ENCODE measurements around the gene APH1A.
"Not testable (repeated sequence)": the region's sequence is repeated elsewhere in the genome, so short reads cannot be mapped to it uniquely, and the experiment has no call there.

Gene APH1A

DNA sequence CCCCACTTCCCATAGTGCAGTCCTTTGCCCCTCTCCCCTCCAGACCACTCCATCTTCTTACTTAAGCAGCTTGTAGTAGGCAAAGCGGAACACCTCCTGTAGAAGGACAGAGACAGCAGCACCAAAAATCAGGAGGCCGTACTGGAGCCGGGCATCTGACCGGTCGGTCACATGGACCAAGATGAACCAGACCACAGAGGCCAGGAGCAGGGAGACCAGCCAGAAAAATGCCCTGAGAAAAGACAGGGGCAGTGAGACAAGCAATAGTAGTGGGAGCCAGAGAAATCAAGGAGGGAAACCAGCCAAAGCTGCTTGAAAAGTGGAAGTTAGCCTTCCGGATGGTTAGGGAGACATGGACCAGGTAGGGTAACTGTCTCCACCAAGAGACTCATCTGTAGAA lies 920 bp downstream of the APH1A start:
- no peak for DNase-seq

DNA sequence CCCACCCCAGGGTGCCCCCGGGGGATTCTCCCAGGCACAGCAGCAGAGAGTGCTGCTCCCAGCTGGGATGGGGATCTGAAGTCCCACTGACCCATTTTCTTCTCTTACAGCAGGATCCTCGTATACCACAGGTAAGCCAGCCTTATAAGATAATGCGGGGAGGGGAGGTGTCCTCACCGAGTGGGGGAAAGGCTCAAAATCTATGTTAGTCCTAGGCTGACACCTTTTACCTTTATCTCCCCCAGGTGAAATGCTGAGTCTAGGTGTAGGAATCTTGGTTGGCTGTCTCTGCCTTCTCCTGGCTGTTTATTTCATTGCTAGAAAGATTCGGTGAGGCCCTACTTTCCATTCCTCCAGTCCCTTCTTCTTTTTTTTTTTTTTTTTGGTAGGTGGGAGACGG lies 5.3 kb downstream of the APH1A start:
- DNase-seq: no peak

DNA sequence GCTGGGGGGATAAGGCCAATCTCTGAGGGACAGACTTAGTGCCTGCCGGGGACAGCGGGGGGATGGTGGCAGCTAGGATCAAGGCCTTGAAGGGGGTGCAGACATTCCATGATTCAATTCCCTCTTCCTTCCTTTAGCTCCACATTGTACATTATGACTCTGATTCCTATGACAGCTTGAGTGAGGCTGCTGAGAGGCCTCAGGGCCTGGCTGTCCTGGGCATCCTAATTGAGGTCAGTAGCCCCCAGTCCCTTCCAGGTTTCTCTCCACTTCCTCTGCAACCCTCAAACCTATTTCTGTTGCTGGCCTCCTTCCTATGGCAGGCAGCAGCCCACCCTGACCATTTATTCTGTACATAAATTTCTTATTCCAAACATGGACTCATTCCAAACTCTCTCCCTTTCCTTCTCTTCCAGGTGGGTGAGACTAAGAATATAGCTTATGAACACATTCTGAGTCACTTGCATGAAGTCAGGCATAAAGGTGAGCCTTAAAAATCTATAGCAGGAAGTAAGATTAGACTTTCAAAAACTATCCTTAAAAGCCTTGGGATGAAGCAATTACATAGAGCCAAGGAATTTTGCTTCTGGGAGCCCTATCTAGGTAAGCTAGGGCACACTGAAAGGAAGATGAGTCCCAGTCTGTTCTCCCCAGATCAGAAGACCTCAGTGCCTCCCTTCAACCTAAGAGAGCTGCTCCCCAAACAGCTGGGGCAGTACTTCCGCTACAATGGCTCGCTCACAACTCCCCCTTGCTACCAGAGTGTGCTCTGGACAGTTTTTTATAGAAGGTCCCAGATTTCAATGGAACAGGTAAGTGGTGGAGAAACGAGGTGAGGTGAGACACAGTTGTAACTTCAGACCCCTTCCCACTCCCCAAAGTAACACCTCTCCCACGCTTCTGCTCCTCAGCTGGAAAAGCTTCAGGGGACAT lies 6.2 kb downstream of the APH1A start:
- DNase-seq: no peak

DNA sequence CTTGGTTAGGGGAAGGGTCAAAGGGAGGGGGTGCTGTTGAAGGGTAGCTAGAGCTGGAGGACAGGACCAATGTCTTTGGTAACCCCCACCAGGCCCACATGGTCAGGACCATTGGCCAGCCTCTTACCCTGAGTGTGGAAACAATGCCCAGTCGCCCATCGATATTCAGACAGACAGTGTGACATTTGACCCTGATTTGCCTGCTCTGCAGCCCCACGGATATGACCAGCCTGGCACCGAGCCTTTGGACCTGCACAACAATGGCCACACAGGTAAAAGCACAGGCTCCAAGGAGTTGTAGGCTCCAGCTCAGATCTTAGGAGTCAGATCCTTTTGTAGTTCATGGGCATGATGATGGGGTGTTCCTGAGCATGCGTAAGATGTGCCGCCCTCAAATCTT lies 7.4 kb downstream of the APH1A start:
- DNase-seq: no peak

DNA sequence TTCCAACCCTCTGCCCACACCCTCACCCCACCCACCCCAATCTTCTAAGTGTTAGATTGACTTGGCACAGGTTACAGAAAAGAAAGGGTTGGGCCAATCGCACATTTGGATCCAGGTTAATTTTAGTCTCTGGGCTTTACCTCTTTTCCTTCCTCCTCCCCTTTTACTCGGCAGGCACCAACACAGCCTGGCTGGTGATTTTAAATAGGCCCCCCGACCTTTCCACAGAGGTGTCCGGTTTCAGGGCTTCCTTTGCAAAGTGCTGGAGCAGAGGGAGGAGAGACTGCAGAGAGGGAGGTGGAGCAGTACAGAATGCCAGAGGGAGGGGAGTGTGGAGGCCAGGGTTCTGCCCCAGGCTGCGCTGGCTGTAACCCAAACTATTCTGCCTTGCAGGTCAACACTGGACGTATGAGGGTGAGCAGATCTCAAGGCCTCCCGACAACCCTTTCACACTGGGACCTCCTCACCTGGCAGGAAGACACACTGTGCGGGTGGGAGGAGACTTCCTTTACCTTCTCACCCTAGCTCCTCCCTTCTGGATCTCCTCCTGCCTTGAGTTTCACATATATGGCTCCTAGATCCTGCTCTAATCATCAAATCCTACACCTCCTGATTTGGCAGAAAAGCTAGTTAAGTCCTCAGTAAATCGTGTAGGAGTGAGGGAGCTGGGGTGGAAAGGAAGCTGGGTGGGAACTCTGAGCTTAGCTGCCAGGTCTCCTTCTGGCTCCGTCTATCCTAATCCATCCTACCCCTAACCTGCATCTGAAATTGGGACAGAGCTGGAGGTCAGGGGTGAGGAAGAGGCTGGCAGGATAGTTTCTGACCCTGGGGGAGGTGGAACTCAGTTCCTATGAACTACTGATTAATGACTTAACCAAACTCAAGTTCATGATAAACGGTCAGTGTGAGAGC lies 8.8 kb downstream of the APH1A start:
- peak; percentile 58 for DNase-seq

DNA sequence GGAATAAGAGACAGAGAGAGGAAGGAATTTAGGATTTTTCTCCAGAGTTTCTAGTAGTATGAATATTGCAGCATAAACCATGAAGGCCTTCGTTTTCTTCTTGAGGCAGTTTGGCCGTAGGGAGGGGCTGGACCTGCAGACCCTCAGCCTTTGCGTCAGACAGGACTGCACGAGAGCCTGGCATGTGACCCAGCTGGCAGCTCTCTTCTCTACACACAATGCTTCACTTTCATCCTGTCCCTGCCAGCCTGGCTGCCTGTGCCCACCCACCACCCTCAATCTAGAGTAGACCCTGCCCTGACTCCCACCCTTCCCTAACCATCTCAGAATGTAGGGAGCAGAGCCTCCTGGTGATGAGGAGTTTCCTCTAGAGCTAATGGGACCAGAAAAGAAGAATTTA lies 9.6 kb downstream of the APH1A start:
- no peak for DNase-seq

DNA sequence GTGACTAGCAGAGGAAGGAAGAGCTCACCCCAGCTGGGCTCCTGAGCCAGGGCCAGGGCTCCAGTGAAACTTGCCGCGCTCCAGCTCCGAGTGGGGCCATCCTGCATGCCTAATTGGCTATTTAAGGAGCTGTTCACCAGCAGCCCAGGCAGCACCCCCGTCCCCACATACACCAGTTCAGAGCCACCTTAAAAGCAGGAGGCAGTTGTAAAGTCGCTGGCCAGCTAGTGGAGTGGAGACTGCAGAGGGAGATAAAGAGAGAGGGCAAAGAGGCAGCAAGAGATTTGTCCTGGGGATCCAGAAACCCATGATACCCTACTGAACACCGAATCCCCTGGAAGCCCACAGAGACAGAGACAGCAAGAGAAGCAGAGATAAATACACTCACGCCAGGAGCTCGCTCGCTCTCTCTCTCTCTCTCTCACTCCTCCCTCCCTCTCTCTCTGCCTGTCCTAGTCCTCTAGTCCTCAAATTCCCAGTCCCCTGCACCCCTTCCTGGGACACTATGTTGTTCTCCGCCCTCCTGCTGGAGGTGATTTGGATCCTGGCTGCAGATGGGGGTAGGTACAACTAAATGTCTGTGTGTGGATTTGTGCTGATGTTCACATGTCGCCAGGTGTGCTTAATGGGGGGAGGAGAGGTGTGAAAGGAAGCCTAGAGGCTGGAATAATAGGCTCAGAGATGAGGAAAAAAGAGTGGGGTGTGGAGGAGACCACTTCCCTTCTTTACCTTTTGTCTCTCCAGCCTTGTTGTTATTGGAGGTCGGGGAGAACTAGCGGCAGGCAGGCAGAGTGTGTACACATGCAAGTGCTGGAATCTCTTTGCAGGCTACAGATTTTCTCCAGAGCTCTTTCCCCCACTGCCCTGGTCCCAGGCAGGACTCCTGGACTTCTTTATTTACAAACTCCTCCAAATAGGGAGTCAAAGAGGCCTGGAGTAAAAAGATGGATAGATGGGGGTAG lies 10.9 kb downstream of the APH1A start, which contains the start of gene CA14:
Gene CA14 (plus strand): TSS at position 151 of the 962 bp plus-strand sequence. CDS start 355 bp downstream, at position 506.
- no peak for DNase-seq

DNA sequence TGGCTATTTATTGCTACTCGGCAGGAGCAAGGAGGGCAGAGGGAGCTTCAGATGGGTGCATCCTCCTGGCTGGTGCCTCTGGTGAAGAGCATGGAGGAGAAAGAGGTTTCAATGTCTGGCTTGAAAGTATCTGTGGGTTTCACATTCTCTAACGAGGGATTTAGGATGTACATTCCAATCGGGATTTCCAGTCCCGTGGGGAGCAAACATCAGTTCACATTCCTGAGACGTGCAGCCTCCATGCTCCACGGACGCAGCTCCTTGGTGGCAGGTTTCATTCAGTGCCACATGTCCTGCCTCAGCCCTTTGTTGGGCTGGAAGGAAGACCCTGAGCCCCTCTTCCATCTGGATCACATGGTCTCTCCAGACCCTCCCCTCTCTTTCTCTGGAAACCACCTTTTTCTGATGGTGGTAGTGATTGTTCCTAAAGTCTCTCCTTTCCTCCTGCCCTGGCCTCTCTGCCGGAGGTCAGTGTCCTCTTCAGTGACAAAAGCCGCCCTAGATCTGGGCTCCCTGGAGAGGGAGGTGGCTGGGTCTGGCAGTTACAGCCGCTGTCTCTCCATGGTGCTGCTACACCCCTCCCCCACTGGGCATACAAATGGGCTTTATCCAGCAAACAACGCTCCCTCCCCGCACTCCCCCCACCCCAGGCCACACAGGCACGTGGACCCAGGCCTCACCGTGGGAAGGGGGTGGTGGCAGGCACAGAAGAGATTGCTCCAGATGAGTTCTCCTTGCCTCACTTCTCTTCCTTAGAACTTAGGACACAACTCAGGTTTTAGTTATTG lies 12.1 kb downstream of the APH1A start:
- no peak for DNase-seq

DNA sequence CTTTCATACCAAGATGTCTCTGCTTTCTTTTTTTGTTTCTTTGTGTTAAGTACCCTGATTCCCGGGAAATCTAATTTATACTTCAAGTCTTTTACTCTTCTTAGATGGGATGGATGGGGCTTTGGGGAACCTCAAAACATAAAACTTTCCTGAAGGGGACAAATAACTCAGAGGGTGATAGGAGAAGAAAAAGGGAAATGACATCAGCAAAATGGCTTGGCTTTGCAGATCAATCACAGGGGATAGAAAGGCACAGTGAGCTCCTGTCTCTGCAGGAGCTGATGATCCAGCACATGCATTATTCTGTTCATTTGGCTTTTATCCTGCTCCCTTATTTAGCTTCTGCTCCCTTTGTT lies 12.6 kb downstream of the APH1A start:
- no peak for DNase-seq

DNA sequence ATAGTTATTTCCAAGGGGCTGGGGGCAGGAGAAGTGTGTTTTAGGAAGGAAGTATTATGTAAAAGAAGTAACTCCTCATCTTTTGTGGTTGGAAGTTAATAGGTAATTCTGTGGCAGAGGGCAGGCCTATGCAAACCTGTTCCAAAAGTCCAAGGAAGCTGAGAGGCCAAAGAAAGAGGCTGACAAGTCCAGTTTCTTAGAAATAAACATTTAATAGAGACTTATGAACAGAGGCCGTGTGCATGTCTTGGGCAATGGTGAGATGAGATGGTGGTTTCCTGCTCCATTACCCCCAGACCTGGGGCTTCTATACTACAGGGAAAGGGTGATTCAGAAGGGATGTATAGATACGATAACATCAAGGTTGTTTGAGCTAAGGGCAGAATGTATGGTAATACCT lies 18.9 kb downstream of the APH1A start:
- DNase-seq: no peak

DNA sequence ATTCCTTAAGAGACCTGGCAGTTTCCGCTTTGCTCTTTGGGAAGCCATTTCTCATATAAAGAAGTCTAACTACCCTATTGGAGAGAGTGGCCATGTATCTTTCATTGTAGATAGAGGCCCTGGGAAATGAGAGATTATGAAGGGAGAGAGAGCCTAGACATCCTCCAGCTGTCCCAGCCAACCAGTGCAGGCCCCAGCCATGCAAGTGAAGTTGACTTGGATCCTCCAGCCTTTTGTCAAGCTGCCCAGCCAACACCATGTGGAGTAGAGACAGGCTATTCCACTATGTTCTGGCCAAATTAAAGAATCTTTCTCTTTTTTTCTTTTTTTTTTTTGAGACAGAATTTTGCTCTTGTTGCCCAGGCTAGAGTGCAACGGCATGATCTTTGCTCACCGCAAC lies 25.8 kb downstream of the APH1A start:
- DNase-seq: no peak

DNA sequence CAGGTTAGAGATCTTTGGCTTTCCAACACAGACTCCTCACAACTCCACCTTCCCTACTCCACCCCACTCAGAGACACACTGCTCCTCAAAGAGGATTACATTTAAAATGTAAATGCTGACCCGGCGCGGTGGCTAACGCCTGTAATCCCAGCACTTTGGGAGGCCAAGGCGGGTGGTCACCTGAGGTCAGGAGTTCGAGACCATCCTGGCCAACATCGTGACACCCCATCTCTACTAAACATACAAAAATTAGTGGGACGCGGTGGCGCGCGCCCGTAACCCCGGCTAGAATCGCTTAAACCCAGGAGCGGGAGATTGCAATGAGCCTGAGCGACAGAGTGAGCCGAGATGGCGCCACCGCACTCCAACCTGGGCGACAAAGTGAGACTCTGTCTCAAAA lies 31.1 kb downstream of the APH1A start:
- no peak for DNase-seq

DNA sequence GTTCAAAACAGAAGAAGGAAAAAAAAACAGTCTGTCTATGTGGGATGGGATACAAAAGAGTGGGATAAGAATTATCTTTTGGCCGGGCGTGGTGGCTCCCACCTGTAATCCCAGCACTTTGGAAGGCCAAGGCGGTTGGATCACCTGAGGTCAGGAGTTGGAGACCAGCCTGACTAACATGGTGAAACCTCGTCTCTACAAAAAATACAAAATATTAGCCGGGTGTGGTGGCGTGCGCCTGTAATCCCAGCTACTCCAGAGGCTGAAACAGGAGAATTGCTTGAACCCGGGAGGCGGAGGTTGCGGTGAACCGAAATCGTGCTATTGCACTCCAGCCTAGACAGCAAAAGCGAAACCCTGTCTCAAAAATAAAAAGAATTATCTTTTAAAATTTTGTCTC lies 31.6 kb downstream of the APH1A start:
- DNase-seq: not testable (repeated sequence)

DNA sequence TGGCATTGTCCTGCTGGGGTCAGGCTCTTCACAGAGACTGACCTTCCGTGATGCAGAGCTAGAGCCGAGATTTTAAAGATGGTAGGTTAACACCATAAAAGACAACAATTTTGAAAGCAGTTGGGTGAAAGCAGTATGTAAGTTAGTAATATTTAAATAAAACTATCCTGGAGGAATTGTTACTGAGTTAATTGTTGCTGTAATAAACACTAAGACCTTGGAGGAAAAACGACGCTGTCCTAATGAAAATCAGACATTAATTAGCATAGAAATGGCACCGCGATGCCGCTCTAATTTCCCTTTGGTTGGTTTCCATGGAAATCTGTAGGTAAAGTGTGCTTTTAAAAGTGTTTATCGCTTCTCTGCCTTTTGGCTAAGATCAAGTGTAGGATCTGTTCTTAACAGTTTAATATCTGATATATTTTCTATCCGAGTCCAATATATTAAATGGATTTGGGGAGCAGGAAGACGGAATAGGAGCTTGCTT lies 32.2 kb downstream of the APH1A start:
- DNase-seq: no peak

DNA sequence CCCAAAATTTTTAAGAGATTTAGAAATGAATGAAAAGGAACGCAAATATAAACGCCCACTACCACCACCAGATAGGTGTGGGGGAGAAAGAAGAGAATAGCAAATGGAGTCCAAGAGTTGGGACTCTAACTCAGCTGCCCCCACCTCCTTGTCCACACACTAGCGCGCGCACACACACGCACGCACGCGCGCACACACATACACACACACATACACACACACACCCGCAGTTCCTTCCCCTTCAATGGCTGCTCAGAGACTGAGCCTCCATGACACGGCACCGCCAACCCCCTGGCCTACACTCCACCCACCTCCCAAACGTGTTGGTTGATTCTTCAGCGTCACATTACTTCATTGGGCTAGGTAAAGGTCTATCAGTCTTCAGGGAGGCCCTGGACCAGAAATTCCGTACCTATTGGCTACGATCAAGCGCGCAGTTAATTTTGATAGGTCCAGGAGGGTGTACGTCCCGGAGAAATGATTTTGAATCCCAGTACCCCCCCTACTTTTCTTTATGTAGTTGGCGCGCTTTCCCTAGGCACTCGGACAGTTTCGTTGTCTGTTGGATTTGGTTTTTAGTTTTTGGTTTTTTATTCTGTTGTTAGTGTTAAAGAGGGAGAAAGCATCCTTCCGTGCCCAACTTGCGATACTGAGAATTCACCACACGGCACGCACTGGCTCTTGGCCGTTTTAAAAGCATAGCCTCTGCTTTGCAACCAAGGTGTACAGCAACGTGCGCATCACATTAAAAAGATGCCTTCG lies 32.8 kb downstream of the APH1A start, which contains the start of gene ANP32E:
Gene ANP32E (minus strand): TSS at position 261 of the 762 bp plus-strand sequence. CDS start 326 bp downstream, outside the sequence.
- DNase-seq: peak; percentile 100

DNA sequence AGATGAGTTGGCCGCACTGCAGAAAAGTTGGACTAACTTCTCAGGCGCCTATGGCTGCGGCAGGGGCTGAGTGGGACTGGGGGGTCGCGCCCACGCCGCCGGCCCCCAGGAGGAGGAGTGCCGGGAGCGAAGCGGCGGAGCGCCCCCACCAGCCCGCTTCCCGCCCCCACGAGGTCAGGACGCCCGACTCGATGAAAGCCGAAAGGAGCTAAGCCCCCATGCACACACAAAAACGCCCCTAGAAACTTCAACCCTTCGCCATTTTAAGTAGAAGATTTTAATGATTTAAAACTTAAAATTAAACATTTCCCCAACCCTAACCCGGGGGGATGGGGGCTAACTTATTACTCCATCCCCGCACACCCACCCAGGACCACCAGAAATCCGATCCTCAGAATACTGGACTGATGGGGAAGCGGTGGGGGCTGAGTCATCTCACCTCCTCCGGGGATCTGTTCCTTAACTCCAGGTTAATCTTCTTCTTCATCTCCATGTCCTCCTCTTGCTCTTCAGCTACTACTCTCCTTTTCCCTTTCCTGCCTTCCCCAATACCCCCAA lies 33.4 kb downstream of the APH1A start:
- no peak for DNase-seq

DNA sequence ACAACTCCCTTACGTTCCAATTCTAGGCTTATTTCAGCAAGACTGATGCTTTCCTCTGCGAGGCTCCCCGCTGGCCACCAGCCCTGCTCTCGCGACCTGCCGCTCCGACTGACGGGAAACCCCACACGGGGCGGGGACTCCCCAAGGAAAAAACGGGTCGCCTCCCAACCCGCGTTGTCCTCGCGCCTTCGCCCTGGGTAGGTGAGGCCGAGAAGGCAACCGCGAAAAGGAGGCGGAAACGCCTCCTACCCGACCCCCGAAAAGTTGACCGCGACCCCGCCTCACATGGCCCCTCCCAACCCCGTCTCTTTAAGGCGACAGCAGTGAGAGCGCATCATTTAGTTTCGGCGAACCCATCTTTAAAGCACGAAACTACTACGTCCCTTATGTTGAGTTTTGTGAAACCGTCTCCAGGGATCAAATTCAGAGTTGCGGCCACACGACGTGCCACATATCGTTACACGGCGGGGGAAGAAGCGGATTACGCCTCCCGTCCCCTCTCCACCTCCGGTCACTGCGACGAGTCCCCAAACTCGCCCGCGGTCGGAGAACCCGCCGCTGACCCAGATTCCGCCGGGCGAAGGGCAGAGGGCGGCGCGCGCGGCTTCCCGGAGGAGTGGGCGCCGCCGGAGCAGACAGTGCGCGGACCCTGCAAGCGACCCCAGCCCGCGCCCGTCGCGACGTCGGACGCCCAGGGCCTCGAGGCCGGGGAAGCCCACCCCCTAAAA lies 34.1 kb downstream of the APH1A start:
- DNase-seq: peak; percentile 46

DNA sequence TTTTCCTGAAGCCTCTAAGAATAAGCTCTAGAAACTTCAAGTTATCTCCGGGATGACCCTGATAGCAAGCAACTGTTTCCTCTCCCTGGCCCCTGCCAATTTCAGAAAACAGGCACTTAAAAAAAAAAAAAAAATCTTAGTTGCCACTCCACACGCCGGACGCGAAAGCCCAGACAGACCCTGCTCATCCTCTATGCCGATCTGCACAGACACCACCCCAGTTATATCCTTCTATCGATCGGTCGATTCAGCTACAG lies 34.6 kb downstream of the APH1A start:
- DNase-seq: no peak

DNA sequence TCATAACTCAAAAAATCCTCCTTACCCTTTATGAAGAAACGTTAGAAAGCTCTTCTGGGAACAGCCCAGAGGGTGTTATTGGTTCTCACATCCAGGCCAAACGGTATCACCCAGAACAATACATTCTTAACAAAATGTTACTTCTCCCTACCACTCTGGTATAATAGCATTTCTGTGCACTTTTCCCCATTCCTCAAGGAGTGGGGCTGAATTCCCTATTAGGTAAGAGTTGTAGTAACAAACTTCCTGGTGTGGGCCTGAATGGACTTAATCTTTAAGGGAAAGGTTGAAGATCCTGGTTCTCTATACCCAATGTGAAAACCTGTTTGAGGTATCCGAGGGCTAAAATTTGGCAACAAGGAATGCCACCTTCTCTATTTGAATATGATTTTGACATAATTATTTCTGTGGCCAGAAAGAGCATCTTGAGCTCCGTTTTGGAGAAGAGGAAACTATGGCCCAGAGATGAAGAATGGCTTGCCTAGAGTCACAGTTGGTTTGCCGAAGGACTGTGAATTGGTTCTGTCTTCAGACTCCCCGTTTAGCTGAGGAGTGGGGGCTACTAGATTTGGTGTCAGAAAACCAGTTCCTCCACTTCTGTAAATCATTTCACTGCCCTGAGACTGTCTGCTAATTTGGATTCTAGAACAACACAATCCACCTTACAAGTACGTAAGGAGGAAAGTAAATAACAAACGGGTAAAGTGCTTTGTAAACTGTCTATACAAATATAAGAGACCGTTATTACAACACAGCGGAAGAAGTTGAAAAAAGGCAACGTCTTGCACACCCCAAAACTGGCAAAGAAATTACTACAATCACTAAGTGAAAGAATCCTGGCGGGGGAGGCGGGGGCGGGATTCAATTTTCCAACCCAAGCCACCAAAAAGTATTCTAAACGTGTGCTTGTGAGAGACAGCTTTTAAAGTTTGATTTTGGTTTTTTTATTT lies 35.2 kb downstream of the APH1A start:
- DNase-seq: no peak
